ENCODE measurements around the gene SEPHS2.

The SEPHS2 gene

GRCh38 chr16:30429678-30430427, 15.8 kb downstream of the SEPHS2 start, which contains the start of gene DCTPP1:
Gene DCTPP1 (minus strand): TSS chr16:30430030. CDS start chr16:30429980, 50 bp downstream.
- DNase-seq (ENCODE audit: low spot score): peak; percentile 95

- no peak for DNase-seq (ENCODE audit: low spot score)
Observed at GRCh38 chr16:30429418-30429677, 16.3 kb downstream of the SEPHS2 start.

GRCh38 chr16:30428055-30428454, 17.6 kb downstream of the SEPHS2 start:
- no peak for DNase-seq (ENCODE audit: low spot score)

GRCh38 chr16:30421010-30421409, 24.7 kb downstream of the SEPHS2 start:
- no peak for DNase-seq (ENCODE audit: low spot score)

- no peak for DNase-seq (ENCODE audit: low spot score)
Observed at GRCh38 chr16:30418350-30419181, 27.1 kb downstream of the SEPHS2 start.

GRCh38 chr16:30417529-30418349, 27.9 kb downstream of the SEPHS2 start:
- peak; percentile 76 for DNase-seq (ENCODE audit: low spot score)

GRCh38 chr16:30416624-30417528, 28.8 kb downstream of the SEPHS2 start:
- no peak for DNase-seq (ENCODE audit: low spot score)

- DNase-seq (ENCODE audit: low spot score): no peak
Observed at GRCh38 chr16:30416047-30416603, 29.5 kb downstream of the SEPHS2 start.

- no peak for DNase-seq (ENCODE audit: low spot score)
Observed at GRCh38 chr16:30414159-30414558, 31.5 kb downstream of the SEPHS2 start.

- DNase-seq (ENCODE audit: low spot score): no peak
Observed at GRCh38 chr16:30413112-30413806, 32.4 kb downstream of the SEPHS2 start.

GRCh38 chr16:30409125-30410060, 36.3 kb downstream of the SEPHS2 start:
- DNase-seq (ENCODE audit: low spot score): peak; percentile 69

- DNase-seq (ENCODE audit: low spot score): no peak
Observed at GRCh38 chr16:30407804-30408534, 37.7 kb downstream of the SEPHS2 start.

GRCh38 chr16:30407102-30407803, 38.4 kb downstream of the SEPHS2 start, which contains the start of gene ZNF771:
Gene ZNF771 (plus strand): TSS chr16:30407606. CDS start chr16:30408054, 448 bp downstream.
- peak; percentile 77 for DNase-seq (ENCODE audit: low spot score)

- no peak for DNase-seq (ENCODE audit: low spot score)
Observed at GRCh38 chr16:30406795-30407101, 38.9 kb downstream of the SEPHS2 start.

GRCh38 chr16:30401768-30402425, 43.8 kb downstream of the SEPHS2 start:
- no peak for DNase-seq (ENCODE audit: low spot score)

GRCh38 chr16:30399435-30400186, 46.1 kb downstream of the SEPHS2 start:
- no peak for DNase-seq (ENCODE audit: low spot score)
